ENCODE data around the gene MAST4.

- no peak for TF ChIP-seq GTF3A (CRISPR knock-in tag; conservative IDR thresholded peaks at IDR 0.05)
- no peak for TF ChIP-seq ZFP36 (IDR thresholded peaks at IDR 0.05; ENCODE audit: borderline replicate concordance, low read depth, low read length, partially characterized antibody)
Measured at GRCh38 chr5:67065696-67066095, 469.5 kb downstream of the MAST4 start.

All from HepG2 (cell line).